K562 (cell line): ENCODE results near the gene CHRM4. TPM values are rescaled to one million over a fixed set of nuclear protein-coding genes. Genes with fewer than 3 reads are reported as not detected.
A peak's percentile ranks its signal among the peaks of the same experiment; 100 is the strongest.

Experiments used
- CXXC5 ChIP-seq: fragments of 250-450 bp; sonication (Bioruptor Pico); IDR thresholded peaks from 2 replicates; pipeline ENCODE4 v1.8.0; 2022; ENCODE audit warnings: inconsistent platforms, mild to moderate bottlenecking, moderate library complexity
- HCFC1 ChIP-seq: IDR thresholded peaks from 2 replicates; pipeline ENCODE4 v1.6.1; 2012; ENCODE audit warnings: low read depth, low read length, improper control_type of control experiment
- NFATC3 ChIP-seq: fragments of 450-650 bp; IDR thresholded peaks from 2 replicates; pipeline ENCODE4 v1.6.1; 2017; ENCODE audit warnings: mild to moderate bottlenecking
- SMAD2 ChIP-seq: fragments of 150-350 bp; IDR thresholded peaks from 2 replicates; pipeline ENCODE4 v1.6.1; 2014; ENCODE audit warnings: low read depth, mild to moderate bottlenecking, low read length
- SNIP1 ChIP-seq: fragments of 450-650 bp; IDR thresholded peaks from 2 replicates; pipeline ENCODE4 v1.7.1; 2017; ENCODE audit warnings: low read depth, mild to moderate bottlenecking
- ZBTB11 ChIP-seq, 3 experiments: fragments of 200-800 bp in 1 of 3; fragments of 250-450 bp in 1 of 3; fragments of 450-650 bp in 1 of 3; sonication (Bioruptor Pico) in 1 of 3; sonication (Bioruptor generic) in 1 of 3; formaldehyde crosslinking in 1 of 3; IDR thresholded peaks; 2 replicates each; pipeline versions ENCODE4 v1.6.1 to v1.8.0; 2016 to 2022; ENCODE audit warnings: mild to moderate bottlenecking in 2 of 3, missing genetic modification characterization in 2 of 3, missing compliant biosample characterization in 1 of 3, moderate library complexity in 1 of 3
- ZMIZ1 ChIP-seq, 2 experiments: fragments of 150-350 bp in 1 of 2; IDR thresholded peaks; 2 replicates each; pipeline ENCODE4 v1.6.1; 2012 to 2016; ENCODE audit warnings: low read depth in 2 of 2, low read length in 2 of 2, mild to moderate bottlenecking in 1 of 2, moderate library complexity in 1 of 2
- polyA plus RNA-seq, 8 experiments: library from polyadenylated mRNA; depleted of rRNA in 4 of 8; stranded (reverse) in 5 of 8; unstranded in 3 of 8; fragments of >200 nt; fragmentation: Nextera tagmentation in 2 of 8; fragmentation: Illumina TruSeq in 1 of 8; extraction: Ambion mirVana in 2 of 8; extraction: Trizol in 1 of 8; gene quantifications; 2 replicates each; pipeline versions ENCODE4 v1.2.1 to v1.2.3, GENCODE V29; 2011 to 2014; ENCODE audit warnings: inconsistent platforms in 1 of 8, missing spikeins in 1 of 8
- total RNA-seq, 7 experiments: library from RNA; depleted of rRNA in 6 of 7; stranded (reverse); fragments of >200 nt in 6 of 7; fragmentation: Illumina TruSeq in 2 of 7; extraction: Trizol in 2 of 7; gene quantifications; 2 replicates each; pipeline versions ENCODE4 v1.2.1 to v1.2.3, GENCODE V29; 2011 to 2021; ENCODE audit warnings: low replicate concordance in 1 of 7
- TF ChIP-seq, protein P1 (sequence below): sonication (generic); formaldehyde crosslinking; IDR thresholded peaks from 2 replicates; pipeline ENCODE4 v1.8.0; 2022; ENCODE audit warnings: missing genetic modification reagents, mild to moderate bottlenecking, moderate library complexity, borderline replicate concordance

The CHRM4 gene
- total and polyA plus RNA-seq, 9 of the 15 experiments (the other 6 are each of a cell fraction or from before 2014, with no cell fraction given) = 0.22 to 1.3 (median 0.40) TPM; not detected in 2

GRCh38 chr11:46352063-46352841 is 39.3 kb downstream of the CHRM4 start (continued):
- no peak; a peak in 1 of 6 replicates for TF ChIP-seq ZBTB11 (CRISPR knock-in tag; IDR thresholded peaks at IDR 0.05)
- TF ChIP-seq HCFC1 = peak; percentile 62; the same call in 1 of the 2 replicates
- TF ChIP-seq, protein P1, sequence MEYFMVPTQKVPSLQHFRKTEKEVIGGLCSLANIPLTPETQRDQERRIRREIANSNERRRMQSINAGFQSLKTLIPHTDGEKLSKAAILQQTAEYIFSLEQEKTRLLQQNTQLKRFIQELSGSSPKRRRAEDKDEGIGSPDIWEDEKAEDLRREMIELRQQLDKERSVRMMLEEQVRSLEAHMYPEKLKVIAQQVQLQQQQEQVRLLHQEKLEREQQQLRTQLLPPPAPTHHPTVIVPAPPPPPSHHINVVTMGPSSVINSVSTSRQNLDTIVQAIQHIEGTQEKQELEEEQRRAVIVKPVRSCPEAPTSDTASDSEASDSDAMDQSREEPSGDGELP (CRISPR knock-in tag) = peak; percentile 77
- TF ChIP-seq ZMIZ1 (IDR thresholded peaks at IDR 0.05; ENCODE audit: low read depth in 2 of 2, low read length in 2 of 2) = 0 out of 4 replicates have a peak, but pooled peaks of 1 of the 2 experiments have one; percentile 31
- 0 out of 2 replicates have a peak, but pooled peaks have one; percentile 24 for TF ChIP-seq CXXC5 (CRISPR knock-in tag)
- no peak for TF ChIP-seq SNIP1
- TF ChIP-seq NFATC3 = no peak
- no peak for TF ChIP-seq SMAD2
